ENCODE measurements around the gene PPP2R3A.

- TF ChIP-seq CTCF (IDR thresholded peaks at IDR 0.05) (no peak), POLR2A (IDR thresholded peaks at IDR 0.05) (no peak)
Observed at GRCh38 chr3:136044980-136045745, 79.6 kb downstream of the PPP2R3A start.
